ENCODE data around the gene OPN4.

OPN4 gene

DNA sequence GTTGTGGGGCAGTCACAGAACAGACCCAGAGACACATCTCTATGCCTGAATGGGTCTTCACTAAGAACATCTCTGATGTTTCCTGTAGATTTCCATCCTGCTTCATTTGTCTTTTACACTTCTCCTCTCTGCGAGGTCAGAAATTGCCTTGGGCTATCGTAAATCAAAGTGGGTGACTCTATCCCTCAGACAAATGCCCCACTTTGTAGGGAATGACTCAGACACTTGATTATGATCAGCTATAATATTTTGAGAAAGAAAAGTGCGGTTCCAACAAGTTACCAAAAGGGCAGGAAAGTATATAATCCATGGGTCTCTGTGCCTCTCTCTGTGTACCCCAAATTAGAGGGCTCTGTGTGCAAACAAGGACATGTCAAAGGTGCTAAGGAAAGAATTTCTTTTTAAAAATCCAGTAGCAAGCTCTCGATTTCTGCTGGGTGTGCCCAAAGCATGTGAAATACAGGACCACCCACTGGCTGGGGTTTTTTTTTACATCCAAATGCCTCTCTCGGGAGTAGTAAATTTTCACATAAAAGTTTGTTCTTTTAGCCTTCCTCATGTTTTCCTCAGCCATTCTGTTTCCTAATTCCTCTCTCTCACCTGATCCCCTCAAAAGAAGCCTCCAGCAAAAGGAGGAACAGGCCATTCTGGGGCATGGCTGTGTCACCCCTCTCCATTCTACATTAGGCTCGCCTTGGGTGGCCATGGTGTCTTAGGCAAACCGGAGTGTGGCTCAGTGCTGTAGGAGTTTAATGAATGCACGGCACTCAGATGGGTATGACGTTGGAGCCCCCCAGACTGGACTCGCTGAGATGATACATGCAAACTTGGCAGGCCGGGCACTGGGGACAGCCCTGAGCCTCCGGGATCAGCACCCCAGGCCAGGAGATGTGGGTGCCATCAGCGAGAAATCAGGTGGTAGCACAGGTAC lies 6.3 kb upstream of the OPN4 start:
- DNase-seq: no peak

DNA sequence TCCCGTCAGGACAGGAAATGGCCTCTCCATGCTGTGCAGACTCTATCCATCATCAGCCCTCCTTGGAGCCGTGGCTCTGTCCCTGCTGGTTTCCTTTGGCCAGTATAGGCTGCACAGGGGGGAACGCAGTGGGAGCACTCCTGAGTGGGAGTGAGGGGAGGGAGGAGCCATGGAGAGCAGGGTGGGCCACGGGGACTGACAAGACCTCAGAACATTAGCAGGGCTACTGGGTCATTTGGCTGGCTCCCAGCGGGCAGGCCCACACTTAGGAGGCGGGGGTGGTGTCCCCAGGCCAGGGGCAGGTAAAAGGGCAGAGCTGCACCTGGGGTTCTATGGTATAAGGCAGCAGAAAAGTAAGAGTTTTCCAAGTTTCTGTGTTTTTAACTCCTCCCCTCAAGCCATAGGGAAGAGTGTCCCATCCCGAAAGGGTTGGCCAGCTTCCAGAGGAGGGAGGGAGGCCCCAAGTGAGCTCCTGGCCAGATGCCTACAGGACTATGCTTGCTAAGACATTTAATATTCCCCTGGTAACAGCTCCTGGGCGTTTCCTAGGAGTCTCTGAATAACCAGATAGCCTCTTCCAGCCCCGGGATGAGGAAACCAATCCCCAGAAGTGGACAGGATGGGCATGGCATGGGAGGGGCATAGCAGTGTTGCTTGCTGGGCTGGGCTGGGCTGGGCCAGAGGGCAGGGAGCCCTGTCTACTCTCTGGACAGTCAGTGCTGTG lies 5.5 kb upstream of the OPN4 start:
- DNase-seq: no peak

DNA sequence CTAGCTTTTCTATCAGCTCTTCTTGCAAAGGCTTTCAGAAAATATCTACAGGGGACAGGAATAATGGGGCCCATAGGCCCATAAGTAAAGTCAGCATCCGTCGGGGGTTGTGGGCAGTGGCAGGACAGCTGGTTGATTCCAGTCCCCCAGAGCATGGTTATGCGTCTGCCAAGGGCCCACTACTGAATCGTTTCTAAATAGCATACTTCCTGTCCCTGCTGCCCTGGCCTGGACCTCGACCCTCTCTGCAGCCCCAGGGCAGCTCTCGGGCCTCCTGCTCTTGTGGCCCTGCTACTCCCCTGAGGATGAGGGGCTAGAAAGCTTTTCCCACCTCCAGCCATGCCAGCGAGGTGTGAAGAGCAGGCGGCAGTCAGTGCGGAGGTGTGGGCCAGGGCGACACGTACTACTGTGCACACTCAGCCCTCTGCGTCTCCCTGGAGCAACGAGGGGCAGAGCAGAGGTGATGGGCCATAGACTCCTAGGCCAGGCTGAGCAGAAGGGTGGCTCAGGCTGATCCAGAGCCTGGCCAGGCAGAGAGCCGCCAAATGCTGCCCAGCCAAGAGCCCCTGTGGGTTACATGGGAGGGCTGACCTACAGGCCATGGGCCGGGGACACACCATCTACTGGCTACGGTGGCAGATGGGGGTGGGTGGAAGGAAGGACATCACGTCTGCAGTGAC lies 4.7 kb upstream of the OPN4 start:
- DNase-seq: no peak

DNA sequence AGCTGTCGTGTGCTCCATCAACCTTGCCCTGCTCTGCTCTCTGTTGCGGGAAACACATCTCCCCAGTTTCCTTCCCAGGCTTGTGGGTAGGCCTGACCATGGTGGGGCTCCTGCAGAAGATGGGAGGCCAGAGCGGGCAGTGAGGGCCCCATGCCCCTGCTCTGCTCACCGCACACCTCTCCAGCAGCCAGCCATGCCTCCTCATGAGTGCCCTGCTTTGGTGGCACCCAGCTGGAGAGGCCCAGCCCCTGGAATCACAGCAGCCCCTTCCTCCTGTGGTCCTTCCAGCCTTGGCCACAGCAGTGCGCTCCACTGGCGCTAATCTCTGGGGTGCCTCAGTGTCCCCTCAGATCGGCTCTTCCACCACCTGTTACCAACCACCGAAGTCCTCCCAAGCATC lies 4.2 kb upstream of the OPN4 start:
- DNase-seq: no peak

DNA sequence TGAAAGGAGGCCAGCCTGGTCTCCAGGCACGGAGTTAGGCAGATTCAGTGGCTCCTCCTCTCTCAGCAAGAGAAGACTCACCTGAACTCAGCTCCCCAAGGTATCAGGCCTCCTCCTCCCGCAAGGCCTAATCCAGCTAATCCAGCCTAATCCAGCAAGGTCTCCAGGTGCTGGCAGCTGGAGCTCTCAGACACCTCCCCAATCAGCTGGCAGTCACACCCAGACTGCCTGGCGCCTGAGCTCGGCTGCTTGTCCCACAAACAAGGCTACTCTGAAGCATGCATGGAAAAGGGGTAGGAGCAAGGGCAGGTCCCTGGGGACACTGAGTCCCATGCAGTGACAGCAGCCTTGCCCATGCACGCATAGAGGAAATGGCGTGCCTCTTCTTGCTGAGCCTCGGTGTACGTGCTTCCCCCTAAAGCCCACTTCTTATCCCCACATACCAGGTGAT lies 3.3 kb upstream of the OPN4 start:
- no peak for DNase-seq

DNA sequence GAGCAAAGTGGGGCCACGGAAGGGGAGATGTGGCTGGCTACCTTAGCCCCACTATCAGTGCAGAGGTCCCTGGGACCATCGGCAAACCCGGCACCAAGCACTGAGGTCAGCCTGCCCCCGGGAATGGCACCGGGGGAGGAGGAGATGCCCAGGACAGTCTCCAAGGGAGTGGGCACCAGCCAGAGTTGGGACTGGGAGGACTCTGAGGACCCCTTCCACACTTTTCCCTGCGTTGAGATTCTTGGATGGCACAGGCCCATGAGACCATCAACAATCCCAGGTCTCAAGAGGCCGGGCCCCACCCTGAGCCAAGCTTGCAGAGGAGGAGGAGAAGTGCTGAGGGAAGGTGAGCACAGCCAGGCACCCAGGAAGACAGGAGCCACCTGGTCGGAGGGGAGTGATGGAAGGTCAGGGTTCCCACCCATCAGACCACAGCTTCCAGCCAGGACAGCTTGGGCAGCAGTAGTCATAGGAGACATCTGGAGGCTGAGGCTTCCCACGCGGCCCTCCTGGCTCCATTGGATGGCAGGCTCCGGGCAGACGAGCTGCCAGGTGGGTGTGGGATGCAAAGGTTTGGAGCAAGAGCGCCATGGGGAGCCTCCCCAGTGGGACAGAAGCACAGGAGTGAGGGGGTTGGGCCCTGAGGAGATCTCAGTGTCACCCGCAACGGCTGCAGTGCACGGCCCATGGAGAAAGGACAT lies 2.6 kb upstream of the OPN4 start:
- no peak for DNase-seq

DNA sequence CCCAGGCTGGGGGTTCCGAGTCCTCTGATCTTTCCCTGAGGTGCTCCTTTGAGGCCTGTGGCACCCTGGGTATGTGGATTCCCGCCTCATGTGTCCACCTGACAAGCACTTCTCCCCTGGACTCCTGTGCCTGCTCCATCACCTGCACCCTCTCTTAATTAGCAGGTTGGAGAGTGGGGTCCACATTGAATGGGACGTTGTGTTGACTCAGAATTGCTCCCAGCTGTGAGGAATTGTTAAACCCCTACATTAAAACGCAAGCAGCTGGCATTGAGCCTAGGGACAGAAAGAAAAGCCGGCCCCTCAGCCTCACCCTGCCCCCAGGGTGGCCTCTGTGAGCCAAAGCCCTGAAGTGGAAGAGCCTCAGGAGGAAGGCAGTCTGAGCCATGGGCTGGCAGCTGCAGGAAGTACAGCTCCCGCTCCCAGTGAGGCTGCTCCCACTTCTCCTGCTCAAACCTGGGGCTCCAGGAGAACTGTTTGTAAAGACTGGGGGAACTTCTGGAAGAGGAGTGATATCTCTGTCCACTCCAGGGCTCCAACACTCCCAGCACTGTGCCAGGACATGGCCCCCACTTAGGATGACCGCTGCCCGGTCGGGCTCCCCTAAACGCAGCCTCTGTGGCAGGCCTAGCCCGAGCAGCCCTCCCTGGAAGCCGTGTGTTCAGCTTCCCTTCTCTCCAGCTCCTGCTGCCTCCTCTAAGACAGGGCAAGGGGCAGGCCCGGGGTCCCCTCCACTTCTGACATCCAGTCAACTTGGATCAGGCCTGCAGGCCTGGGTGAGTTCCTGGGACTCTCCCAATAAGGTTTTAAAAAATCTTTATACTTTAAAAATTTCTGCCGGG lies 1.8 kb upstream of the OPN4 start:
- peak; percentile 18 for DNase-seq

DNA sequence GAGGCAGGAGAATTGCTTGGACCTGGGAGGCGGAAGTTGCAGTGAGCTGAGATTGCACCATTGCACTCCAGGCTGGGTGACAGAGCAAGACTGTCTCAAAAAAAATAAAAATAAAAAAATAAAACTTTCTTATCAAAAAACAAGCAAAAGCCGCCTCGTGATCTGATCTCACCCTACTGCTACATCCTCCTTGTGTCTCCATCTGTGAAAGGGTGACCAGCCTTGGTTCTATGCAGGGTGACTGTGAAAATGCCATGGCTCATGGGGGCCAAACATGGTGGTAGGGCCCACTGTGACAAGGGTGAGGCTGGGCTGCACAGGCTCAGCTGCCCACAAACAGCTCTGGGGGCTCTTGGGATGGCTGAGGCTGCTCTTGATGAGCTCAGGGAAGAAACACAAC lies 968 bp upstream of the OPN4 start:
- no peak for DNase-seq

DNA sequence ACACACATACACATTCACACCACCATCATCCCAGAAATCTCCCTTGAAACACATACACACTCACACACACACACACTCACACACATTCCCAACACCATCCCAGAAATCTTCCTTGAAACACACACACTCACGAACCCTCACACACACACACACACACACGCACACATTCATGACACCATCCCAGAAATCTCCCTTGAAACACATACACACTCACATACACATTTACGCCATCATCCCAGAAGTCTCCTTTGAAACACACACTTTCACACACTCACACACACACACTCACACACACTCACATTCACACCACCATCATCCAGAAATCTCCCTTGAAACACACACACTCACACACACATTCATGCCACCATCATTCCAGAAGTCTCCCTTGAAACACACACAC lies 360 bp upstream of the OPN4 start:
- no peak for DNase-seq

DNA sequence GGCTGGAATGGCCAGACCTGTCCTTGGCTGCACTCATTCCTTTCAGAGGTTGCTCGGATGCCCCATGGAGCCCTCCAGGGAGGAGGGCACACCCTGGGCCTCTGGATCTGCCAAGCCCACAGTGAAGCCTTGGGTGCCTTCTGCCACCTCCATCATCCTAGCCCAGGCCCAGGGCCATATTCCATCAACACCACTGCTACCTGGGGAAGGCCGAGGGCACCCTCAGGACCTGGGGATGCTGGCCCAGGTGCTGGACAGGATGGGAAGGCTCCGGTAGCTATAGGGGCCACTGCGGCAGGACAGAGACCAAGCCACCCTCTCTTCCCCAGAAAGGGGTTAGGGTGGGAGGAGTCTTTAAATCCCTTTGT lies 810 bp downstream of the OPN4 start:
- no peak for DNase-seq

DNA sequence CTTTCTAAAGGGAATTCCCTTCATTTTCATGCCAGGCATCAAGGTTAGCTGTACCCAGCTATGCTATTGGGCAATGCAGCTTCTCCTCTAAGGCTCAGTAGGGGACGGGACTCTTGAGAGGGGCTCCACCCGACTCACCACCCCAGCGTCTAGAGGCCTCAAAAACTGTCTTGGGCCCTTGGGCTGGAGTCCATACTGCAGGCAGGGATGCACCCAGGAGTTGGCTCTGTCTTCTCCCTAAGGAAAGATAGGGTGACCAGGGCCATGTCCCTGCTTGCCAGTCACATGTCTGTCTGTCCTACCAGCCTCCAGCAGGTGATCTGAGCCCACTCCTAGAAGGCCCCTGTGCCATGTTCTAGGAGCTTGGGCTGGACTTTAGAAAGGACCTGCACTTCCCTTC lies 1.2 kb downstream of the OPN4 start:
- DNase-seq: no peak

DNA sequence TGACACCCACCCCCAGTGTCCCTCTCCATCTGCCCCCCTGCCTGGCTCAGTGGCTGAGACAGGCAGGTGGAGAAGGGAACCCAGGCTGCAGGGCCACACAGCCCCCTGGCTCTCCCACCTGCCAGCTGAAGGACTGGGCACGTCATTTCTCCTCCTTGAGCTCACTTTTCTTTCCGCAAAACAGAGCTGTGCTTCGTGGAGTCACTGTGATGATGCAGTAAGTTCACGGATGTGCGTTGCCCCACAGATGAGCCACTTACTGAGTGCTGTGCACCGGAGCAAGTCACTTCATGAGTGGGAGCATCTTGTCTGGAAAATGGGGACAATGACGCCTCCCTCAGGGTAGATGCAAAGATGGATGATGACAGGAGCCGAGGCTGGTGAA lies 2.7 kb downstream of the OPN4 start:
- no peak for DNase-seq

DNA sequence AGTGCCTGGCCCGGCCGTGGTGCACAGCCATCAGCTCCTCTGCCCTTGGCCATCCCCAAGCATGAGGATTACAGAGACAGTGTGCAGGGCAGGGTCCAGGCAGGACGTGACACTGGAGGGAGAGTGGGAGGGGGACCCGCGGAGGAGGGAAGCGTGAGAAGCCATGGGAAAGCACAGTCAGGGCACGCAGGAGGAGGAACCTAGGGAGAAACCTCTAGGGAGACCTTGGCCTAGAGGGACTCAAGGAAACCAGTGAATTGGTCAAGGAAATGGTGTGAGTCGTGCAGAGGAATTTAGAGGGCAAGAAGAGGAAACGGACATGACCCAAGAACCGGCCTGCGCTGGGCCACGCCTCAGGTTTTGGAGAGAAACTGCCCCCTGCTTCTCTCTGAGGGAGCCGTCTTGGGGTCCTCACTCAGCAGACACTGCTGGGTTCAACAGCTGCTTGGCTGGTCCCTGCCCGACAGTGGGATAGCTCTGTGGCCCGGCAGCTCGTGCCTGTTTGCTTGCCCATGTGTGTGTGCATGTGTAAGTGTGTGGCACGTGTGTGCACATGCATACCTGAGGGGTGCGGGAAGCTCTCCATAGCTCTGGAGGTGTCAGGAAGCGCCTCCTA lies 3.2 kb downstream of the OPN4 start:
- DNase-seq: no peak

DNA sequence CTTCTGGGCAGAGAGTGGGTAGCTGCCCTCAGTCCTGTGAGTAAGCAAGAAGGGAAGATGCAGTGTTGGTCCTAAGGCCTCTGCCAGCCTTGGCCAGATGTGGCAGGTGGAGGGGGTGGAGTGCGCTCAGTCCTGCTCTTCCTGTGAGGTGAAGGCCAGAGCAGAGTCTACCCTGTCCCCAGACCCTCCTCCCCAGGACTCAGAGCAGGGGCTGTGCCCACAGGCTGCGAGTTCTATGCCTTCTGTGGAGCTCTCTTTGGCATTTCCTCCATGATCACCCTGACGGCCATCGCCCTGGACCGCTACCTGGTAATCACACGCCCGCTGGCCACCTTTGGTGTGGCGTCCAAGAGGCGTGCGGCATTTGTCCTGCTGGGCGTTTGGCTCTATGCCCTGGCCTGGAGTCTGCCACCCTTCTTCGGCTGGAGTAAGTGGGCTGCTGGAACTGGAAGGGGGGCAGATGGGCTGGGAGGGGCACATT lies 4.0 kb downstream of the OPN4 start:
- DNase-seq: no peak

DNA sequence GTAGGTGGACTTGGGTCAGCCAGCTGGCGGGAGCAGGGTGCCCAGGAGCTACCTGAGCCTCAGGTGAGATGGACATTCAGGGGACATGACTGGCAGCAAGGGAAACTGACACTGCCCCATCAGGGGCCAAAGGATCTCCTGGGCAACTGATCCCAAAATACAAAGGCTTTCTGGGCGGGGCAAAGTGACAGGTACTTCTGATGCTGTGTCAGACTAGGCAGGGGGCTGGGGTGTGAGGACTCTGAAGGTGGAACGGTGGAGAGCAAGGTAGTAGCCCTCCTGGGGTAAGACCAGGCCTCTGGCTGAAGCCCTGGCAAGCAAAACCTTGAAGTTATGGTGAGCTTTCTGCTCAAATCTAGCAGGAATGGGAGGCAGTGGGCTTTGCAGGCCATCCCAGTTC lies 4.4 kb downstream of the OPN4 start:
- DNase-seq: no peak

DNA sequence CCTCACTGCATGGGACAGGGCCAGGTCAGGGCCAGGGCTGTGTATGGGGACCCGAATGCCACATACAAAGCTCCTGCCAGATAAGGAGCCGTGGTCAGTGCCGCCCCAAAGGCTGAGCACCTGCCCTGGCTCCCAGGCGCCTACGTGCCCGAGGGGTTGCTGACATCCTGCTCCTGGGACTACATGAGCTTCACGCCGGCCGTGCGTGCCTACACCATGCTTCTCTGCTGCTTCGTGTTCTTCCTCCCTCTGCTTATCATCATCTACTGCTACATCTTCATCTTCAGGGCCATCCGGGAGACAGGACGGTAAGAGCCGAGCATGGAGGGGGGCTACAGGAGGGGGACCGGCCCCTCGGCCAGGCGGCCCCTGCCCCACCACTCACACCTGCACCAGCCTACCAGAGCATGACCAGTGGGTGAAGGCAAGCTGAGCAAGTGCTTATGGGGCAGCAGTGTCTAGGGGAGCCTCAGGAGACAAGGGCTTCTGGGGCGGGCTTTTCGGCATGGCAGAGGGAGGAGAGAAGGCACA lies 4.9 kb downstream of the OPN4 start:
- DNase-seq: no peak

DNA sequence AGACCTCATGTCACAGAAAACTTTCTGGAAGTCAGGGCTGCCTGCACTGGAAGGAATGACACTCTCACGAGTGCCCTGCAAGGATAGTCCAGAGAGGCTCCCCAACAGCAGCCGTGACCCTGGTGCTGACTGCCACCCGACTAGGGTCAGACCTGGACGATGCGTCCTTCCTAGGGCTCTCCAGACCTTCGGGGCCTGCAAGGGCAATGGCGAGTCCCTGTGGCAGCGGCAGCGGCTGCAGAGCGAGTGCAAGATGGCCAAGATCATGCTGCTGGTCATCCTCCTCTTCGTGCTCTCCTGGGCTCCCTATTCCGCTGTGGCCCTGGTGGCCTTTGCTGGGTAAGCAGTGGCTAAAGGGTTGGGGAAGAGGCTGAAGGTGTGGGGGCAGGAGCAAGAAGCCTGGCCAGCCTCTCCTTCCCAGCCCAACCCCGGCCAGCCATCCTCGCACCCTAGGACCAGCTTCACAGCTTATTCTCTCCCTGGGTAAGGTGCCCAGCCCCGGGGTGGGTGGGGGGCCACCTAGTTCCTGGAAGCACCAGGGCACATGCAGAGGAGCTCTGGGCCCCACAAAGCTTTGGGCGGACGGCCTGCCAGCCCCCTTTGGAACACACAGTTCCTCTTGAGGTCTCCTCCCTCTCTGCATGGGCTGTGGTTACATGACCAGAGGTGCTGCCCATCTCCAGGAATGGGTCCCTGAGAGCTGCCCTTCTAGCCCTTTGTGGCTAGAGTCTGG lies 5.5 kb downstream of the OPN4 start:
- DNase-seq: no peak

DNA sequence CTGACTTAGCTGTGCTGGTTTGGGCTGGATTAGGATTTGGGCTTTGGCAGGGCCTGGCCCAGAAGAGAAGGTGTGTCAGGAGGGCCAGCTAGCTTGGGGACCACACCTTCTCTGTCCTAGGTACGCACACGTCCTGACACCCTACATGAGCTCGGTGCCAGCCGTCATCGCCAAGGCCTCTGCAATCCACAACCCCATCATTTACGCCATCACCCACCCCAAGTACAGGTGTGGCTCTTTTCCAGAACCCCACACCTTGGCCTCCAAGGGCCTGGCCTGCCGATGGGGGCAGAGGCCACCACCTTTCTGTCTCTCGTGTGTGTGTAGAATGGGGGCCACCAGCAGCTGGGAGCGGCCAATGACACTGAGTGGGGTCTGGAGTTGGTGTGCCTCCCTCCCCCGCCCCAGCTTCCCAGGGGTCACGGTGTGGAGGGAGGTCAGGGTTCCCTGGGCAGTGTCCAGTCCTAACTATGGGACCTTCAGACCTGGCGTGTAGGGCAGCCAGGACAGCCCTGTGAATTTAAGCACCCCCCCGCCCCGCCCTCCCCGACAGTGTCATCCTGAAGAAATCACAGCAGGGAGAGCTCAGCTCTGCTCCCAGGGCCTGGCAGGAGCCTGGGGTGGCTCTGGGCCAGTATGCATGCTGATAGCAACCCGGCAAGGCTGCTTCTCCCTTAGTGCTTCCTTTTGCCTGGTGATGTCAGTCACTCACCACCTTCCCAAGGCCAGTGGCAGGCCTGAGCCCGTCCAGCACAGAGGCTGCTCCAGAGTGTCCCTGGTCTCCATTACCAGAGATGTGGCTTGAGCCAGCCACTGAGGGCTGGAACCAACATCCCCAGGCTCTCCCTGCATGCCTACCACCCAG lies 7.0 kb downstream of the OPN4 start:
- DNase-seq: peak; percentile 23

Measured in DMS53 (cell line).